HK-2 (cell line): ENCODE measurements around the gene NAT10.

Experiments
- DNase-seq: peaks from one replicate; pipeline ENCODE4 v3.0.0-alpha.2; 2018; ENCODE audit not compliant: unreplicated experiment

Gene NAT10

DNA sequence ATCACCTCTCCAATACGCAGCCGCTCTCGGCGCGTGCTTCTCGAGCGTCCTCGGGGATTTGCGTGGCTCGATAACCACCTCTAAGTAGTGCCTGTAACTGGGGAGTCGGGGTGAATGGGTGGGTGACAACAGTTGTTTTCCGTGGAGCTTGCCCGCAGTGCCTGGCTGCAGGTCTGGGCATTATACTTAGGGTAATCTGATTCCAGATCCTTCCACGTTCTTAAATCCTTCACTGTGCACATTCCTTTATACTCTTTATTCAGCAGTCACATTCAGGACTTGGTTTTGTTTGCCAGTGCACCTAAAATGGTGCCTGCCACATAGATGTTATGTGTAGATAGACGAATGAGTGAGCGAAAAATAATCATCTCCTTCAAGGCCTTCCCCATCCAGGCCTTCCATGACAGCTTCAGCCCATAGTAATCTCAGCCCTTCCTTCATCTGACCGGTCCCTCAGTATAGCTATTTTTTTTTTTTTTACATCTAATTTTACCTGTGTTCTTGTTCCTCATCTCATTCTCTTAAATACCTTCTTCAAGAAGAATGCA, 602 bp downstream of the NAT10 start:
- no peak for DNase-seq

DNA sequence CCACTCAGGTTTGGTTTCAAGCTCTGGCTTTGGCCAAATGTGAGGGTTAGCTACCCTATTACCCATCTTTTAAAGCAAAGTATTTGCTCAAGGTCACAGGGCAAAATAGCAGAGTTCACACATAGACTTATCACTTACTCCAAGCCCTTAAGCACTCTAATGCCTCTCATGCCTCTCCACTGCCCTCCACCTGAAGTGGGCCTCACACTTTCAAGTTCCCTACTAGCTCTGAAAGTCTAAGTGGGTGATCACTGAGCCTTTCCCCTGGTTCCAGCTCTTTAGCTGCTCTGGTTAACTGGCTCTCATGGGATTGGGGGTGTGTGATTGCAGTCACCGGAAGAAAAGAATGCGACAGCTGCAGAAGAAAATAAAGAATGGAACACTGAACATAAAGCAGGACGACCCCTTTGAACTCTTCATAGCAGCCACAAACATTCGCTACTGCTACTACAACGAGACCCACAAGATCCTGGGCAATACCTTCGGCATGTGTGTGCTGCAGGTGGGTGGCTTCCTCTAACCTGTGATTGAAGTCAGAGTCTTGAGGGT, 6.4 kb downstream of the NAT10 start:
- no peak for DNase-seq

DNA sequence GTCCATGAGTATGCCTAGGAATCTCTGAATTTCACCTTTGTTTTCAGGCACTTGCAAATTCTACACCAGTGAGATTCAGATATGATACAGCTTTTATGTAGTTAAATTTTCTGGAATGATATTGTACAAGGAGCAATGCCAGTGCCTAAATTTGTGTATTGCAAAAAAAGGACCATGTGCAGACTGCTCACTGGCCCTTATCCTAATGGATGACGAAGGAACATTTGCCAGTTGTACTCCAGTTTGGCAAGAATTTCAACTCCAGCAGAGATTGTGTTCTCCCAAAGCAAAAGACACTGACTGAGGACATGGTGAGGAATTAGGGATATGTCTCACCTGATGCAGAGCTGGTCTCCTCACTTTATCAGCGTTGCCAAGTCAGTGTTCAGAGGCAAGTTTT, 8.6 kb downstream of the NAT10 start:
- no peak for DNase-seq

DNA sequence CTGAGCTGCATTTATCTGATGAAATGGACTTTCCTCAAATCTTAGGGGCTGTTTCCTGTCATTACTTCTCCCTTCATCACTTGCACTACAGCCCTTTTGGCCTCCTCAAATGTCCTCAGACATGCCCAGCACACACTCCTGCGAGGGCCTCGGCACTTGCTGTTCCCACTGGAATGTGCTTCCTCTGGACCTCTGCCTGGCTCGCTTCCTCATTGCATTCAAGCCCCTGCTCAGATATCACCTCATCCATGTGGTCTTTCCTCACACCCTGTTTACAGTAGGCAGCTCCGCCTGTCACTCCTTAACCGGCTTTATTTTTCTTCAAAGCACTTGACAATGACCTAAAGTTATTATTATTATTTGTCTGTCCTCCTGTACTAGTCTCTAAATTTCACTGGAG, 9.0 kb downstream of the NAT10 start:
- DNase-seq = no peak

DNA sequence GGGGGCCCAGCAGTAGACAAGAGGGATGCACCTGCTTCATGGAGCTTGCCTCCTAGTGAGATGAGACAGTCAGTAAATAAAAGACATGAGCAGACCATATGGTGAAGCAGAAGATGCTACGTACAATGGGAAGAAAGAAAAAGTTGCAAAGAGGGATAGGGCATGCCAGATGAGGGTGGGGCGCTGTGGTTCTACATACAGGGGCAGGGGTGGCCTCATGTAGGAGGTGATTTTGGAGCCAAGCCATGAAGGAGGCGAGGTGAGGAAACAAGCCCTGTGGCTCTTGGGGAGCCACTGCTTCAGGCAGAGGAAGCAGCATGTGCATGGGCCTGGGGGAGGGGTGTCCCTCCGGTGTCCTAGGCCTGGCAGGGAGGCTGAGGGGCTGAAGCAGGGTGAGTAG, 15.2 kb downstream of the NAT10 start:
- DNase-seq = no peak

DNA sequence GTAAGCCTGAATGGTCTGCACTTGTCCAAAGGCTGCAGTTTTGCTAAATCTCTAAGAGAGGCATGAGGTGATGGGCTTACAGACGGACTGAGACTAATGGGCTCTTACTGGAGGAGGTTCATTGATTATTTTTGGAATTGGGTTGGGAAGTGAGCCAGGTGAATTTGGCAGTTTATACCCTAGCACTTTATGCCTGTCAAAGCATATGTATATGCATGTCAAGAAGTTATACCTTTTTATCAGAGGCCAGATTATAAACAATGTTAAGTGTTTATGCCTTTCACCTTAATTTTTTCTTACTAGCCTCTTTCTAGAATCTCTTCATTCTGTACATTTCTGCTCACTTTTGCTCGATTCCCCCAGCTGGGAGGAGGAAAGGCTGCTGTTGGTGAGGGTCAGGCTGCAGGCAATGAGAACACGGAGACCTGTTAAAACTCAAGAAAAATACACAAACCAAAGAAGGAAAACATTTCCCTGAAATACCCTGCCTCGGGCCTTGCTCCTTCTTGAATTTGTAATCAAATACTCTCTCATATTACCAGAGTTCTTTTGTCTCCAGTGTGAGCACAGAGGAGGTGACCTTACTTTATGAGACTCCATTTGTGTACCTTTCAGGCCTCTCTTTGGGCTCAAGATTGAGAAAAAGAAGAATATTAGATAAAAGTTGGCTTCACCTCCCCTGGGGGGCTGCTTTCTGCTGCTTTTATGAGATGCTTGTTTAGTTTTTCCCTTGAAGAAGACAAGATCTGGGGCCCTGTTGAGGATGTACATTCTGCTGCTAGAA, 19.6 kb downstream of the NAT10 start:
- DNase-seq = no peak

DNA sequence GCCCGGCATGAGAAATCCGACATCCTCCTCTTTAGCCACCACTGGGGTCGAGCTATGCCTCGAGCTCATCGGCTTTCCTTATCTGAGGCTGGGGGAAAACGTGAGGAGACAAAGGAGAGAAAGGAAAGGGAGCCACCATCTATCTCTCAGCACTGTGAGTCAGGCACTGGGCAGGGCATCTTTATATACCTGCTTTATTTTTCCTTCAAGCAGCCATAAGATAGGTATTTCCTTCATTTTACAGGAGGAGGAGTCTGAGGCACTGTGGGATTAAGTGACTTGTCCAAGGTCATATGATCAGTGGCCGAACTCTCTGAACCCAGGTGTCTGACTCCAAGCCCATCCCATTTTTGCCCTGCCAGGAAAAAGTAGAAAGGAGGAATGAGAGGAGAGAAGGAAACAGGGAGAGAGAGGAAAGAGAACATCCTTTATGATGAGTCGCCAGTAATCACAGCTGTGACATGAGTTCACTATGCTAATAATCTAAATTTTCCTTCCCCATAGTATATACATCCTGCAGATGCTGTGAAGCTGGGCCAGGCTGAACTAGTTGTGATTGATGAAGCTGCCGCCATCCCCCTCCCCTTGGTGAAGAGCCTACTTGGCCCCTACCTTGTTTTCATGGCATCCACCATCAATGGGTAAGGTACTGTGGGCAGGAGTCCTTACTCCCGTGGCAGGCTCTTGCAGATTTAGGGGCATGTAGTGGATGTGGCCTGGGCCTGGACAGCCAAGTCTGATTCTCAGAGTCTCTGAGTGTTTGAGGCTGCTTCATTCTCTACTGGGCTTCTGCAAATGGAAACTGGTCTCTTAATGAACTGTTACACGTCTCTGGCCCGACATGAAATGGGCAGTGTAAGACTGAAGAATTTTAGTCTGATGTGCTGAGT, 21.8 kb downstream of the NAT10 start:
- no peak for DNase-seq

DNA sequence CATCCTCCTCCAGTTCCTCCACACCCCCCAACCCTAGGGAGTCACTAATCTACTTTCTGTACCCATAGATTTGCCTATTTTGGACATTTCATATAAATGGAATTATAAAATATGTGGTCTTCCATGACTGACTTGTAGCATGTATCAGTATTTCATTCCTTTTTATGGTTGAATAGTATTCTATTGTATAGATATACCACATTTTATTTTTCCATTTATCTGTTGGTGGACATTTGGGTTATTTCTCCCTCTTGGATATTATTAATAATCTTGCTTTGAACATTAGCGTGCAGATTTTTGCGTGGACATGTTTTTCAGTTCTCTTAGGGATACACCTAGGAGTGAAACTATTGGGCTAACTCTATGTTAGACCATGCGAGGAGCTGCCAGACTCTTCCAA, 23.4 kb downstream of the NAT10 start:
- DNase-seq = no peak

DNA sequence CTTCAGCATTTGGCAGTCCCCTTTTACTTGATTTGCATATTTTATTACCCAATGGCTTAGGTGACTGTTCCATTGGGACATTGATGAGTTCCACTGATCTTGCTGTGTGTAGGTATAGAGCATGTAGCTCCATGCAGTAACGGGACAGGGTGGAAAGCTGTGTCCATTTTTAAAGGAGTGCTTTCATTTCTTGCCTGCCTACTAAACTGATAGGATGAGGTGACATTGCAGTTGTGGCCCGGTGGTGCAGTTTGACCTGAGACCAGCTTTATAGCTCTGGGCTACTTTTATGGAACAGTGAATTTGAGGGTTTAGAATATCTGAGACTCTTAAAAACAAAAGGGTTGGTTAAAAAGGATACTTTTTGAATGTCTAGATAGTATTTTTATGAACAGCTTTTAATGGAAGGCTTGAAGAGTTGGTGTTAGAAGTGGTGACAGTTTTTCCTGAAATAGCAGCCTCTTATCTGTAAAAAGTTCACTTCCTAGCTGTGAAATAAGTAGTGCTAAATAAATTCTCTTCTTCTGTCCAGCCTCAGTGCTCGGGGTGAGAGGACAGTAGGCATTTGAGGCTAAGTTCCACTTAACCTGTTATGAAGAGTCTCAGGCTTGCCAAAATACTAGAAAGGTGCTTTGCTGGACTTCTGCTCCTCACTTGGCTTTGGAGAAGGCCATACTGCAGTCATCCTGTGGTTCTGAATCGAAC, 27.0 kb downstream of the NAT10 start:
- DNase-seq = no peak

DNA sequence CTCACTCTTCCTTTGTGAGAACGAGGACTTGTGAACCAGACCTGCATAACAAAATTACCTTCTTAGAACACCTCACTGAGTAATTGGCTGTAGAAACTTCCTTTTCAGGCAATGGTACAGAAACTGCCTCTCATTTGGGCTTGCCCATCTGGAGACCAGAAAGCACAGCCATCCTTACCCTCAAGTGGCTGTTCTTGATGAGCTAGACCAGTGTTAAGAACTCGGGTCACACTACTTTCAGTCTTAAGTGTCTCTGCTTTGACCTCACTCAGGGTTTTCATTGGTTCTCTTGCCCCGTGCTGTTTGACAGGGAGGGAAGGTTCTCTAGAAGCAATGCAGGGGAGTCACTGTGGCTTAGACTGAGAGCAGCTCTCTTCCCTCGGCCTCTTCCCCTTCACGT, 29.3 kb downstream of the NAT10 start:
- DNase-seq = no peak

DNA sequence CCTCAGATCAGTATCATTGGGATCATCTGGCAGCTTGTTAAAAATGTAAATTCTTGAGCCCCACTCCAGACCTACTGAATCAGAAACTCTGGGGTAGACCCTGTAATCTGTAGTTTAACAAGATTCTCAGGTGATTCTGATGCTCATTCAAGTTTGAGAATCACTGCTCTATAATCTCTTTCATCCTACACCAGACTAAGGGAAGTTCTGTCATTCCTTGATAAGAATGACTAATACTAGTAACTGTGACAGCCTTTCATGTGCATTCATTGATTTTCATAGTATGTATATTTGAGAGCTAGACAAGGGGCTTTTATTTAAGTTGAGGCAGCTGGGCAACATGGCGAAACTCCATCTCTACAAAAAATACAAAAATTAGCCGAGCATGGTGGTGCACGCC, 30.0 kb downstream of the NAT10 start:
- DNase-seq = no peak

DNA sequence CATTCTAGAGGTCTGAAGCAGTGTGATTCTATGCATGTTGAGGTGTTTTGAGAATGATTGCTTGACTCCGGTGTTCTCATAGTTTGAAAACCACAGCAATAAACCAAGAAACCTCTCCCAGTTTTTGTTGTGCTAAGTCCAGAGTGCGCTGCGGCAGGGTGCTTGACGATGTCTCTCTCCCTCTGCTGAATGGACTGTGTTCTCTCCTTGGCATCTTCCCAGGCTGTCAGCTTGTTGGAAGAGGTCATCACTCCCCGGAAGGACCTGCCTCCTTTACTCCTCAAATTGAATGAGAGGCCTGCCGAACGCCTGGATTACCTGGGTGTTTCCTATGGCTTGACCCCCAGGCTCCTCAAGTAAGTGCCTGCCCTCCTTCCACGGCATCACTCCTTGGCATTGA, 31.0 kb downstream of the NAT10 start:
- DNase-seq = no peak

DNA sequence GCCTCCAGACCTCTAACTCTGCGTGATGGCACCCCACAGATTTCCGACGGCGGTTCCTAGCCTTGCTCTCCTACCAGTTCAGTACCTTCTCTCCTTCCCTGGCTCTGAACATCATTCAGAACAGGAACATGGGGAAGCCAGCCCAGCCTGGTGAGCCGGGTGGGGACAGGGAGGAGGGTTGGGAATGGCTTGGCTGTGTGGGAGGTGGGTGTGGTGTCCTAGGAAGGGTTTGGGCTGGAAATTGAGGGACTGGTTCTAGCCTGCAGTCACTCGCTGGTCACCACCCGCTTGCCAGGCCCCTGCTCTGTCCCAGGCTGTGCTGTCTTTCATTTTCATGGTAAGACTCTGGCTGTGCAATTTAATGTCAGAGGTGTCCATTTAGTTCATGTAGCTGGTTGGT, 33.9 kb downstream of the NAT10 start:
- DNase-seq = no peak

DNA sequence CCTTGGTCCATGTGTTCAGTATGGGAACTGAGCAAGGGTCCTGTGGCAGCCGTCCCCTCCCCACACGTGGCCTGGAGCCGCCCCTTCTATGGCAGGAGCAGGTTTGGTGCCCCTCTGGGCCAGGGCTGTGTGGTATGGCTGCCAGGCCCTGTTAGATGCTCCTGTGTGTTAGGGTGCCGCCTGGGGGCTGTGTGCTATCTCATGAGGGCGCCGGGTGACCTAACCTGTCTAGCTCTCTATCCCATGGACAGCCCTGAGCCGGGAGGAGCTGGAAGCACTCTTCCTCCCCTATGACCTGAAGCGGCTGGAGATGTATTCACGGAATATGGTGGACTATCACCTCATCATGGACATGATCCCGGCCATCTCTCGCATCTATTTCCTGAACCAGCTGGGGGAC, 34.7 kb downstream of the NAT10 start:
- DNase-seq = no peak

DNA sequence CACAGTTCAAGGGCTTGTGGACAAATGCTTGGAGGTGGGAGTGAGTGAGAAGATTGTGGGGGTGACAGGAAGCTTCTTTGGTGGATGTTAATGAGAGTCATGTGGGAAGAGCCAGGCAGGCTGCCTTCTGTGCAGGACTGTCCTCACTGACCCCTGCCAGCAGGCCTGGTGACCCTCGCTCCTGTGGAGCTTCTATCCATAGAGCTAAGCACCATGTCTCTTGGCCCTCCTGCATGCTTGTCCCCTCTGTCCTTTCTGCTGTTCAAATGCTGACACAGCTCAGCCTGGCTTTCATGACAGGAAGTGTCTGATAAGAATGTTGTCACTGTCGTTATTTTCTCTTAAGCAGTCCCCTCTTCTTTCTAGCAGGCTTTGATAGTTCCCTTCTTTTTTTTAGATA, 37.6 kb downstream of the NAT10 start:
- DNase-seq = no peak

DNA sequence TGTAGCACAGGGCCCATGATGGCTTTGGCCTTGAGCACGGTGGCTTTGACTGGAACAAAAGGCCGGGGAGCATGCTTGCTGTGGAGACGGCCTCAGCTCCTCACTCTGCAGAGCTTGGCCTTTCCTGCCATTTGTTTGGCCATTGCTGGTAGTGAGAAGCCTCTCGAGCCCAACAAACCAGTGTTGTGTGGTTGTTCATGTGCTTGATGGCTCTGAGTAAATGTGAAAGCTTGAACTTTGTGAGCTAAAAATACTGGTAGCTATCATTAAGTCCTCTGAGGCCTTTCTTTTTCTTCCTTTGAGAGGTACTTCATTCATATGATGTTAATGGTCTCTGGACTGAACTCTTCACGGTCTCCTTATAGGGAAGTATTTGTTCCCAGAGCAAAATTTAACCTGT, 39.6 kb downstream of the NAT10 start:
- DNase-seq = no peak

DNA sequence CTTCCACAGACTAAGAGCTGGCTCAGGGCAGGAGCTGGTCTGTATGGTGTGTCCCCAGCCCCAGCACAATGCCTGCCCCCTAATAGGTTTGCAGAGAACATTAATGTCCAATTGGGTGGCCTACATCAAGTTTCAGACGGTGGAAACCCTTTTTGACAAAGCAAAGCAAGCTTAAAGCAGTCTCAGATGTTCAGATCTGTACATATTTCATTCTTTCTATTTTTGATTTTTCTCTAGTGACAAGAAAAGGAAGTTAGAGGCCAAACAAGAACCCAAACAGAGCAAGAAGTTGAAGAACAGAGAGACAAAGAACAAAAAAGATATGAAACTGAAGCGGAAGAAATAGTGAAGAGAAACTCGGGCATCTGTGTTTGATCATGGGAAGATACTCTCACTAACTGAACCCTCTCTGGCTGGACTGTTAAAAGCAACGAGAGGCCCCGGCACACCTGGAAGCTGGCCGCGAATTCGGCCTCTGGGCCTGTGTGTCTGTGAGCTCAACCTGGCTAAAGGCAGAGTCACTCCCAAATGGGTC, 40.5 kb downstream of the NAT10 start:
- DNase-seq = no peak

DNA sequence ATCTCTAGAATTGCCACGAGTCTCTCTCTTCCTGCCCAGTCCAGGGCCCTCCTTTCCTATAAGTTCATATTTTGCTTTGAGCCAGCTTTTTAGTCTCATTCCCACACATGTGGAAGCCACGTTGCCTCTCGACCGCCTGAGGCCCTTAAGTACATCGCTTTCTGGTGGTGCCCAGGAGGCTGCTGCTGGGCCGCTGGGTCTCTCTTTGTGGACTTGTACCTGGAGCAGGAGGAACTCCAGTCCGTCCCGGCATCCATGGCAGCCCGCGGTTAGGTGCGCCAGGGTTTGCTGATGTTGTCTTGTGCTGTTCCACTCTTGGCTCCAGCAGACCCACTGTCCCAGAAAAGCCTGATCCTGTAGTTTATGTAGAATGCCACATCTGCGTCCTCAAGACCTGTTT, 41.0 kb downstream of the NAT10 start:
- DNase-seq = no peak

DNA sequence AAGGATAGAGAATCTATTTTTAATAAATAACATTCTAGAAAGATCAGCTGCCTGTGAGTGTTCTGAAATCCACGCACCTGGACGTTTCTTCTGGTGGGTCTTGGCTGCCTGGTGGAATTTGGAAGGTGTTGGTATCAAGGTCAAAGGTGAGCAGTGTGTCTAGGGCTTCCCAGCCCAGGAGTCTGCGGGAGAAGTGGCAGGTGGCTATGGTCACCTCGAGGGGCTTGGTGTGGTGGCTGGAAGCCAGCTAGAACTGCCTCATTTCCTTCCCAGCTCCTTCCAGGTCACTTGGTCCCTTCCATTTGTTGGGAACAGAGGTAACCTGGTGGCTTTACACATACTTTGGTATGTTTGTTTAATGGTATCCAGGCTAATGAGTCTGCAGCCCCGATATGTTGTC, 41.4 kb downstream of the NAT10 start:
- DNase-seq = no peak

DNA sequence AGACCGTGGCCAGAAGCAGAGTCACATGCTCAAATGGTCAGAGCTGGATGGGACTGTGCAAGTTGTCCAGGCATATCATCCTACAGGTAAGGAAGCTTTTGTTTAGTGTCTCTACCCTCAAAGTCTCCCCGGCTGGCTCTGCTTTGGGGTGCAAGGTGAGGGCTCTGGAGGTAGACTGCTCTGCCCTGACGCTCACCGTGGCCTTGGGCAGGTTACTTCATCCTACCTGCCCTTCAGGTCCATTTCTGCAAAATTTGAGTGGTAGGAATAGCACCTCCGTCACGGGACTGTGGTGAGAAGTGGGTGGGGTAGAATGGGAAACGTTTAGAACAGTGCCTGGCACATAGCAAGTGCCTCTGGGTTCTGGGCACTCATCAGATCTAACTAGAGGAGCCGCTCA, 42.2 kb downstream of the NAT10 start:
- no peak for DNase-seq

DNA sequence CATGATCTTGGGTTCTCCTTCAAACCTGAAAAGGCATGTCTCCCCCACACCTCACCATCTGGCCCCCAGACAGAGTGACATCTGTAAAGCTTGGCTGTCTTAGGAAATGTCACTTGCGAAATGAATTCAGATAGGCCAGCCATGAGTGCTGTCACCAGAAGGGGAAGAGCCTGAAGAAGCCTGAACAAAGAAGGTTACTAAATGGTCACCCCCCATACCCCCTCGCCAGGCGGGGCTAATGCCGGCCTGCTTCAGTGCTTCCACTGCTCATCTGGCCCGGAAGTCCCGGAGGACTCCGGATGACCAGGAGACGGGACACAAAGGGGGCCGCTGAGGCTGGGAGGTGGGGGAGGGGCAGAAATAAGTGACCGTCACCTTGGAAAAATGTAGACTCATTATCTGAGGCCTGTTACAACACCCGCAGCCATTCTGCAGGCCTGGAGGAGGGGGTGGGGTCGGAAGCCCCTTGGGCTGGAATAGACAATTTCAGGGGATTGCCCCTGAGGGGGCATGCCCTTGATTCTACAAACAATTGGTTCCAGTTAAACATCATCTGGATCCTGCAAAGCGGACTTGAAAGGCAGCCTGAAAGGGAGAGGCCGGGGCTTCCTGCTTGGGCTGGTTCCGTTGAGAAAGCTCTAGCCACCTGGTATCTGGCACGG, 43.2 kb downstream of the NAT10 start:
- DNase-seq = no peak
